NCI-H1694 treated with DMSO at 0.1 percent for 48 hours (cell line): ENCODE measurements around the gene NDUFA12.
A peak's percentile ranks its signal among the peaks of the same experiment; 100 is the strongest.

ENCODE experiments used
- DNase-seq: peaks from one replicate; lab custom pipeline; 2025; lab: John Stamatoyannopoulos, UW

The NDUFA12 gene

DNA sequence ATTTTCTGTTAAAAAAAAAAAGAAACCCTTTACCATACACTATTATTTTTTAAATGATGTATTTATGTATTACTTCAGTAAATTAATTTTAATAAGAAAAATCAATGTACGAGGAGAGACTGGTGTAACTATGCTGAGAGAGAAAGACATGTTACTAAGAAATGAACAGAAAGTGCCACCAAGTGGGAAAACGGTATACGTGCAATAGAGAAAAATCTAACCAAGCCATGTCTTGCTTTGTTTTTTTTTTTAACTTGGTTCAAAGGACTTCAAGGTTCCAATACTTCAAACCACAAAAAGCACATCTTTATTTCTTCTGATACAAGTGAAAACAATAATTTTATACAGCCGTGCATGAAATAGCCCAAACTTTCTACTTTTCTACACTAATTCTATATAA lies 22.9 kb downstream of the NDUFA12 start:
- peak; percentile 31 for DNase-seq

DNA sequence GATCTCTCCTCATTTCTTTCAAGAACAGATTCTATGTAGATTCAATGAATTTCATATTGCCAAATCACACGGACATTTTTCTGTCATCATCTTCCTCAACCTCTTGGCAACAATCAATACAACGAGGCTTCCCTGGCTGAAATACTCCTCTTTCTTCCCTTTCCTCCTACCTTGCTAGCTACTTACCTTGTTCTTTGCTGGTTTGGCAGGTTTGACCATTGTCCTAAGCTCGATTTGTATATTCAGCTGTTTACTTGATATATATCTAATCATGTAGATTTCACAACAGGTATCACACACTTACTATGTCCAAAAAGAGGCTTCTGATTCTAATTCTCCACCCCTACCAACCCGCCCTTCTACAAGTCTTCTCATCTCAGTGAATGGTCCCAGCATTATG lies 23.6 kb downstream of the NDUFA12 start:
- DNase-seq: no peak

- DNase-seq: no peak
Measured at GRCh38 chr12:94977766-94978468, 25.6 kb downstream of the NDUFA12 start.

DNA sequence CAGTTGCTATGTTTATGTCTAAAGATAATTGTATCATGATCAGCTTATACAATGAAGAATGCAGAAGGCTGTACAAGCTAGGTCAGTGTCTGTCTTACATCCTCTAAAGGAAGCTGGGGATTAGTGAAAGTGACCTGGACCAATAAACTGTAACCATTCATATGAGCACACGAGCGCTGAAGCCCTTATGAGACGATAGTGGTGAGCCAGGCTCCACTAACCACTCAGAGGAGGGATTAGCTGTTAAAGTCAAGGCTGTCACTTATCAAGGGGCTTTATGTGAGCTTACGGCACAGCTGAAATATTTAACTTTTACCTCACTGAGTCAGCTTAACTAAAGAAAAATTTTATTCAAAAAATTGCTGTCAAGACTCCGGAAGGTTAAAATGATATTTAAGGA lies 30.3 kb downstream of the NDUFA12 start:
- DNase-seq: no peak

GRCh38 chr12:94972795-94973194 lies 30.7 kb downstream of the NDUFA12 start:
- no peak for DNase-seq

GRCh38 chr12:94971923-94972322 lies 31.6 kb downstream of the NDUFA12 start:
- DNase-seq: no peak

GRCh38 chr12:94970560-94970959 lies 32.9 kb downstream of the NDUFA12 start:
- no peak for DNase-seq

DNA sequence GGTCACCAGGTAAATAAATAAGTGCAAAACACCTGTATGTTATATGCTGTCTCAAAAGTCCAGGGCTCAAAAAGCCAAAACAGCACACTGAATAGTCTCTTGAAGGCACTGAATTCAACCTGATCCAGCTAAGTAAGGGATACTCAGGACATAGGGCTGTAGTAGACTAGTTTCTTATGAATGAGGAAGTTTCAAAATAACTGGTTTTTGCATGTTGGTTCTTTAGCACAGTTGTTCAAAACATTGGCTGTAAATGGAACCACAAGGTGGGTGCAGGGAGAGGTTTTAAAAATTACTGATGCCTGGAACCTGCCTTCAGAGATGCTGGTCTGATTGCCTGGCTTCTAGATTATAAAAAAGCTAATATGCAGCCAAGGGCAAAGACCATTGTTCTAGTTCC lies 34.1 kb downstream of the NDUFA12 start:
- DNase-seq: no peak

DNA sequence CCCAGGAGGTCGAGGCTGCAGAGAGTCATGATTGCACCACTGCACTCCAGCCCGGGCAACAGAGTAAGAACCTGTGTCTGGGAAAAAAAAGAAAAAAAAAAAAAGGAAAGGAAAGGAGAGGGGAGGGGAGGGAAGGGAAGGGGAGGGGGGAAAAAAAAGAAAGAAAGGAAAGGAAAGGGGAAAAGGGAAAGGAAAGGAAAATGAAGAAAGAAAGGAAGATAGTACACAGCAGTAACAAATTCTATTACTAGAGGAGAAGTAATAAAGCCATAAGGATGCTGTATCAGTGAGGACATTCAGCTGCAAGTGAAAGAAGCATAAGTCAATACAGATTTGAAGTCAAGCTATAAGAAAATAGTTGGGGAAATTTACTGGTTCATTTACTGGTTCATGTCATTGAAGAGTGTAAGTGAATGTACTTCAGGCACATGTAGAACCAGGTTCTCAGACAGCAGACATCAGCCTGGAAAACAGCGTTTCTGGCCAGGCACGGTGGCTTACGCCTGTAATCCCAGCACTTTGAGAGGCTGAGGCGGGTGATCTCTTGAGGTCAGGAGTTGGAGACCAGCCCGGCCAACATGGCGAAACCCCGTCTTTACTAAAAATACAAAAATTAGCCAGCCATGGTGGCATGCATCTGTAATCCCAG lies 37.4 kb downstream of the NDUFA12 start:
- no peak for DNase-seq

DNA sequence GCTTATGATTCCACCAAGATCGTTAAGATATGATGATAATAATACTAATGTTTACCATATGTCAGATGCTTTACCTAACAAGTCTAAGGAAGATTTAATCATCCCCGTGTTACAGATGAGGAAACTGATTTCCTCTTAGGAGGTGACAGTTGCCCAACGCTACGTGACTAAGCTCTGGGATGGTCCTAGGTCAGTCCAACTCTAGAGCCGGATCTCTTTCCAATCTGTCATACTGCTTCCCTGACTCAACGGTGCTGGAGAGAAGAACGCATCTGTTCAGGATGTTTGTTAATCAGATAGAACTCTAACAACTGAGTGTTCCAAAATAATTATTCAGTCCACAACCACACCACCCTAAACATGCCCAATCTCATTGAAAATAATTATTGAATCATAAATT lies 39.8 kb downstream of the NDUFA12 start:
- DNase-seq: no peak

GRCh38 chr12:94962670-94963069 lies 40.8 kb downstream of the NDUFA12 start:
- DNase-seq: no peak

DNA sequence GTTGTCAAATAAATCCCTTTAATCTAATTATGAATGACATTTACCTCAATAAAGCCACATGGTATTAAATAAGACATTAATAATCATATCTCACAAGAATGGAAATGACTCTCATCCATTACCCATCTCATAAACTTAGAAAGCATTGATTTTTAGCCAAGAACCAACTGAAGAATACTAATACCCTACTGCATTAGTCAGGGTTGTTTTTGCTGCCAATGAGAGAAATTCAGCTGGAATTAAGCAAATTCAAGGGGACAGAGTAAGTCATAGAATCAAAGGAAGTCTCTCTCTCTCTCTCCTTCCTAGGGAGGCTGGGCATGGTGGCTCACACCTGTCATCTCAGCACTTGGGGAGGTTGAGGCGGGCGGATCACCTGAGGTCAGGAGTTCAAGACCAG lies 41.6 kb downstream of the NDUFA12 start:
- no peak for DNase-seq

GRCh38 chr12:94961256-94961824 lies 42.2 kb downstream of the NDUFA12 start:
- no peak for DNase-seq

DNA sequence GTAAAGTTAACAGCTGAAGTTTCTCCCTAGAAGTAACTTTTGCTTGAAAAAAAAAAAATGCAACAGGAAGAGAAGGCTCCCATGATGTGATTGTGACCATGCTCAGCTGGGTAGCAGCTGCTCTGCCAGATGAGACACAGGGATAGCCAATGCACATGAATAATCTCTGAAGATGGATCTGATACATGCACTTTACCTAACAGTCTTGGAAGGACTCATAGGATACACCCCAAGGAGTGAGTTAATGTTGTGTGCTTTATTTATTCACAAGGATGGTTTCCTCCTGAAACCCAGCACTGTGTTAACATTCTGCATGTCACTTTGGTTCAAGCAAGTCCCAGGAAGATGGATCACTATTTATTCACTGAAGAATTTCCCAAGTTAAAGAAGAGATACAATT lies 46.5 kb downstream of the NDUFA12 start:
- DNase-seq: no peak

GRCh38 chr12:94954948-94955592 lies 48.4 kb downstream of the NDUFA12 start:
- DNase-seq: no peak

GRCh38 chr12:94954029-94954685 lies 49.3 kb downstream of the NDUFA12 start:
- no peak for DNase-seq

DNA sequence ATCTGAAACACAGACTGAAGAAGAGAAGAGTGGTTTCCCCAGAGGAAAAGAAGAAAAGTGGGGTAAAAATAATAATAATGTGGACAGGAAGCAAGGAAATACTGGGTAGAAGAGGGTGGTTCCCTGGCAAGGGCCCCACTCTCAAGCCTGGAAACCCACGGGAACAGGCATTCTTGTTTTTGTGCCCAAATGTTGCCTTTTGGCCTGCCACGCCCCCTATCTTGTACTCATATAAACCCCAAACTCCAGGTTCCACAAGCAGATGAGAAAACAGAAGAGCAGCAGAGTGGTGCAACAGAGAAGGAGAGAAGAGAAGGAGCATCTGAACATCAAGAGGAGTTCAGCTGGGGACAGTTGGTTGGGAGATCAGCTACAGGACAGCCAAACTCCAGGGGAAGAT lies 51.2 kb downstream of the NDUFA12 start:
- no peak for DNase-seq

- no peak for DNase-seq
Measured at GRCh38 chr12:94951071-94951934, 52.2 kb downstream of the NDUFA12 start.

DNA sequence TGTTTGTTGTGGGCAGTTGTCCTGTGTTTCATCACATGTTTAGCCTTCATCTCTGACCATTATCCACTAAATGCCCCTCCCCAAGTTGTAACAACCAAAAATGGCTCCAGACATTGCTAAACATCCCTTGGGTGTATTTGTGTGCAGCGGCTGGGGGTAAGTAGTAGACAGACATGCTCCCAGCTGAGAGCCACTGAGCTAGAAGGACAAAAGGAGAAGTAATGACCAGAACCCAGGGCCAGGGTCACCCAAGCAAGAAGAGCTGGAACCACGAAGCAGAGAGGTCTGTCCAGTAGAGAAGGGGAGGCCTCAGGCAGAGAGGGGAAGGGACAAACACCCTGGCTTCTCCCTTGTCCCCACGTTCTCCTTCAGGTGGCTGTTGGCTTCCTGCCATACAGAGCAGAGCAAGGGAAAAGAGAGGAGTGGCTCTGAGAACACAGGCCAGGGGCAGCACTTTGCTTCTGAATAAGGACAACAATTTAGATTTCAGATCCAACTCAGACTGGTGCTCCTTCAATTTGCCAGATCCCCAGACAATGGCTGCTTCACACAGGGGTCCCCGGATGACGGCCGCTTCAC lies 55.2 kb downstream of the NDUFA12 start:
- DNase-seq: no peak

DNA sequence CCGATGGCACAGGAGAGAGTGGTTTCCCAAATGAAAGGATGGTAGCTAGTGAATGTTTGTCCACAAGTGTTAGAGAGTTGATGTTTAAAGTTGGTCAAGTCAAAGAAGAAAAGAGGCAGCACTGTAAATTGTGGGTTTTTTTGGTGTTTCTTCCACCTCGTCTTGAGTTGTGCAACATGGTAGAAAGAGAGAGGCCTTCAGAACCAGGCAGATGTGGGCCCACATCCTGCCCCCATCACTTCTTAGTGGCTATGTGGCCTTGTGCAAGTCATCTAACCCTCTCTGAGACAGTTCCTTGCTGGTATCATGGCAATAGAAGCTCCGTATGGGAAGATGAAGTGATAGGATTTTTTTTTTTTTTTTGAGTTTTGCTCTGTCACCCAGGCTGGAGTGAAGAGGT lies 60.8 kb downstream of the NDUFA12 start:
- no peak for DNase-seq

DNA sequence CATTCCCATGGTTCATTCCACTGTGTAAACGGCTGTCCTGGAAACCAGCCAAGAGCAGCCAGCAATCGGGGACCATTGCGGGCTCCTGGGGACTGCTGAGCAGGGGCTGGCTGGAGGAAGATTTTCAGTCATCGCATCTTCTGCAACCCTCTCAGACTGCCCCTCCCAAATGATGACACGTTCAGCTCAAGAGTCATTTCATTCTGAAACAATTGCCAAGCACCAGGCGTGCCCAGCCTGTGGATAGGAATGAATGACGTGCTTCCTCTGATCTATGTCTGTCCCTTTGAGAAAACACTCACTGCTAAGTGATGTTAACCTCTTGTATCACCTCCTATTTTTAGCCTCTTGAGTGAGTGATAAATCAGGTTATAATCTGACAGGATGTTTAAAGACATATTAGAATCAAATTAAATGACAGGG lies 62.0 kb downstream of the NDUFA12 start:
- no peak for DNase-seq
